ENCODE measurements around the gene PPP3CA.

The PPP3CA gene

DNA sequence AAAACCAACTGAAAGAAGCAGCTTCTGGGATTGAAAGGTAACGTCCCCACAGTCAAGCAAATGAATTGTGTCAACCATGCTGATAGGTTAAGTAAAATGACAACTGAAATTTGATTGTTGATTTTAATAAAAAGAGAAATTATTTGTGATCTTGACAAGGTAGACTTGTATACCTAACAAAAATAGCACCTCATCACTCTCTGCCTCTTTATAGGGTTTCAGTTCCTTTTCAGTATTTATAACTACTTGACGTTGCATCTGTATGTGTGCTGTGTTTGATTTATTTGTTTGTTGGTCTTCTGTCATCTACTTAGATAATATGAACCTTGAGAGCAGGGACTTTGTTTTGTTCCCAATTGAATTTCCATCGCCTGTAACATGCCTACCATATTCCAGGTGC is 7.9 kb upstream of the PPP3CA start:
- H3K27ac ChIP-seq: no peak overlapping the region
- H3K9ac ChIP-seq (ENCODE audit: insufficient read length): no peak overlapping the region
- no peak overlapping the region for H3K4me3 ChIP-seq
- H3K36me3 ChIP-seq (ENCODE audit: insufficient read depth, low read length): no peaks in the 10 kb centered on the region
- no peak for TF ChIP-seq POLR2AphosphoS5 (IDR thresholded peaks at IDR 0.05; ENCODE audit: borderline replicate concordance, low read depth, low read length)
- TF ChIP-seq FOXP2 (optimal IDR thresholded peaks at IDR 0.05; ENCODE audit: control extremely low read depth, extremely low read length, insufficient read depth): no peak
- no peak for TF ChIP-seq EZH2 (IDR thresholded peaks at IDR 0.05)
- no peak for DNase-seq (ENCODE audit: low read depth, low spot score)
- no peaks in the 10 kb centered on the region for H3K9me3 ChIP-seq (ENCODE audit: low read depth, low read length)

DNA sequence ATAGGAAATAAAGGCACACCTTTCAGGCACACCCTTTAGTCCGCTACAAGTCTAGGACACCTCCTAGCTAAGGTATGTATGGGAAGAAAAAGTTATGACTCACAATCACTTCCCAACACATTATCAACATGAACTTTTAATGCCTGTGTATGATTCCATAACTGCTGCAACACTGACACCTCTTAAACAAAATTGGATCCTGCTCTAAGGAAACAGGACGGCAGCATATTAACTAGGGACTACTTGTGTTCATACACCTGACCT is 2.4 kb upstream of the PPP3CA start:
- TF ChIP-seq EZH2 (IDR thresholded peaks at IDR 0.05) (no peak), FOXP2 (optimal IDR thresholded peaks at IDR 0.05; ENCODE audit: control extremely low read depth, extremely low read length, insufficient read depth) (no peak)
- Histone ChIP-seq H3K36me3 (ENCODE audit: insufficient read depth, low read length) (no peaks in the 10 kb centered on the region), H3K4me3 (no peak overlapping the region), H3K27ac (no peak overlapping the region), H3K9me3 (ENCODE audit: low read depth, low read length) (no peaks in the 10 kb centered on the region), H3K9ac (ENCODE audit: insufficient read length) (no peak overlapping the region)
- DNase-seq (ENCODE audit: low read depth, low spot score): no peak

DNA sequence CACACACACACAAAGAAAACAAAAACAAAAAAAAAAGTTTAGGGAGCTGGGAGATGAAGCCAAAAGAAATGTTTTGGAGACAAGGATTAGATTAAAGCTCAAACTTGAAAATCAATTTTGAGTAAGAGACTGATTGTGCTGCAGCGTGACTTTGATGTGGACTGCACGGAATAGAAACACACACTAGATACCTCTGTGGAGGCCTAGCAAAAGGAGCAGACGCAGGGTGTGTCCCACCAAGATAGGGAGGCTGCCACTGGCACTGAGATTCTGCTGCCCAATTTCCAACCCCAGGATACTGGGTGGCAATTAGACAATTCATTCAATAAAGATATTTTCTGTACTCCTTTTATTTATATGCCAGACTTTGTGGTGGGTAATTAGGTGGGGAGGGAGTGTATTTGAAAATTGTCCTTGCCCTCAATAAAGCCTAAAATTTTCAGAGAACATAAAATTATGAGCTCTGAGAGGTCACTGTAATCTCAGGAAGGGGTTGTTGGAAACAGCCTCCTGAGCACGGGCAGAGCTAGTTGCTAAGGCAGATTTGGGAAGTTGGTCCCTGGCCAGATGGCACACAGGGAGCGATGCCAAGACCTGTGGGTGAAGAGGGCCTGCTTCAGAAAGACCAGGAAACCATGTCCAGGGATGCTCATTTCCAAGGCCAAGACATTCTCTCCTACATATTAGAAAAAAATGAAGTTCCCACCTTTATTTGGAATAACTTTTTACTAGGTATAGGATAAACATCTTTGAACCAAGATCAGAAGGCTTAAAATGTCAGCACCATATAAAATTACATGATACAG is 1.9 kb upstream of the PPP3CA start:
- H3K36me3 ChIP-seq (ENCODE audit: insufficient read depth, low read length): no peaks in the 10 kb centered on the region
- no peak for TF ChIP-seq EZH2 (IDR thresholded peaks at IDR 0.05)
- TF ChIP-seq POLR2AphosphoS5 (IDR thresholded peaks at IDR 0.05; ENCODE audit: borderline replicate concordance, low read depth, low read length): no peak
- no peak for TF ChIP-seq FOXP2 (optimal IDR thresholded peaks at IDR 0.05; ENCODE audit: control extremely low read depth, extremely low read length, insufficient read depth)
- no peak overlapping the region for H3K27ac ChIP-seq
- no peak overlapping the region for H3K4me3 ChIP-seq
- H3K9me3 ChIP-seq (ENCODE audit: low read depth, low read length): no peaks in the 10 kb centered on the region
- no peak overlapping the region for H3K9ac ChIP-seq (ENCODE audit: insufficient read length)
- DNase-seq (ENCODE audit: low read depth, low spot score): no peak

DNA sequence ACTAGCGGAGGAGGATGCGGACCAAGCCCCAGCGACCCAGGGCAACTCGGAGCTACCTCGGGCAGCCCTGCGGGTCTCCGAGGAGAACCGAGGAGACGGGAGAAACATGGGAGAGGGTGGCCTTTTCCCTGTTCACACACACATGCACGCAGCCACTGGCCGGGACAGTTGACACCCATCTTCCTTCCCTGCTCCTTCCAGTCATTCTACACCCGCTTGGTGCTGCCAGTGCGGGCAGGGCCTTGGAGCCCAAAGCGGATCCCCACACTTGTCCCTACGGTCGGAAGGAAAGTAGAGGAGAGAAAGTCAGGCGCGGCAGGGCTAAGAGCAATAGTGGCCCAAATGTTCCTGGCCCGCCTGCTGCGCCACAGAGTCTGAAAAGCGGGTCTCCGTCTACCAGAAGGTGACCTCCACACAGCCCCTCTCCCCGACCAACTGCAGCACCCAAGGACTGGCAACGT is 1.1 kb upstream of the PPP3CA start:
- Histone ChIP-seq H3K4me3 (peak overlapping the region; percentile 99), H3K27ac (no peak overlapping the region), H3K9me3 (ENCODE audit: low read depth, low read length) (no peaks in the 10 kb centered on the region), H3K9ac (ENCODE audit: insufficient read length) (peak overlapping the region; percentile 71), H3K36me3 (ENCODE audit: insufficient read depth, low read length) (no peaks in the 10 kb centered on the region)
- no peak for DNase-seq (ENCODE audit: low read depth, low spot score)
- no peak for TF ChIP-seq POLR2AphosphoS5 (IDR thresholded peaks at IDR 0.05; ENCODE audit: borderline replicate concordance, low read depth, low read length)
- TF ChIP-seq FOXP2 (optimal IDR thresholded peaks at IDR 0.05; ENCODE audit: control extremely low read depth, extremely low read length, insufficient read depth): no peak
- no peak for TF ChIP-seq EZH2 (IDR thresholded peaks at IDR 0.05)

DNA sequence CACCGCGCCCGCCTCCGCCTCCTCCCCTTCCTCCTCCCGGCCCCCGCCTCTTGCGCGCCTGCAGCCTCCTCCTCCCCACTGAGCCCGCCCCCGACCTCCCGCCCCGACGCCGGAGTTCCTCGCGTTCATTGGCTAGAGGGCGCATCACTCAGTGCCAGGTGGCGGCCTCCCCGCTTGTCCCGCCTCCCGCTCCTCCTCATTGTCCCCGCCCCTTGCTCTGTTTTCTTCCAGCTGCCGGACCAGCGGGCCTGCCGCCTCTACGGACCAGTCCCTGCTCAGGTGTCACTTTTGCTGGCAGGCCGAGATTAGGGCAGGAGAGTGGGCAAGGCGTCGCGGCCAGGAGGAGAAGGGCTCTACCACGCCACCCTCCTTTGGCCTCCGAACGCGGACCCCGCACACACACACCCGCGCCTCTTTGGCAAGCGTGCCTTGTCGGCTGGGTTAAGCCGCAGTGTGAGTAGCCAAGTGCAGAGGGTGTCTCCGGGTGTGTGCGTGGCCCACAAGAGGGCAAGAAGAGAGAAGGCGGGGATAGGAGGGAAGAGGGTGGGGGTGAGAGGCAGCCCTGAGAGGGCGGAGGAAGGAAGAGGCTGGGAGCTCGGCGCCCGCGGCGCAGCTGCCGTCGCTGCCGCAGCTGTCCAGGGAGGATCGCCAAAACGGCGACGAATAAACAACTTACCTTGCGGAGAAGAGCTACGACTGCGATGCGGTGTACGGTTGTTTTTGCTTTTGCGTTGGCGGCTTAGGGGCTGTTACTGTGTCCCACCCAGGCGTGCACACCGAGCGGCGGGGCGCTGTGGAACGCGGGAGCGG is 436 bp upstream of the PPP3CA start:
- no peaks in the 10 kb centered on the region for H3K9me3 ChIP-seq (ENCODE audit: low read depth, low read length)
- H3K4me3 ChIP-seq: peak overlapping the region; percentile 99
- TF ChIP-seq POLR2AphosphoS5 (IDR thresholded peaks at IDR 0.05; ENCODE audit: borderline replicate concordance, low read depth, low read length) (peak; percentile 57; the same call in 1 of the 2 replicates), EZH2 (IDR thresholded peaks at IDR 0.05) (no peak)
- no peaks in the 10 kb centered on the region for H3K36me3 ChIP-seq (ENCODE audit: insufficient read depth, low read length)
- H3K27ac ChIP-seq: no peak overlapping the region
- H3K9ac ChIP-seq (ENCODE audit: insufficient read length): peak overlapping the region; percentile 71
- no peak for DNase-seq (ENCODE audit: low read depth, low spot score)

DNA sequence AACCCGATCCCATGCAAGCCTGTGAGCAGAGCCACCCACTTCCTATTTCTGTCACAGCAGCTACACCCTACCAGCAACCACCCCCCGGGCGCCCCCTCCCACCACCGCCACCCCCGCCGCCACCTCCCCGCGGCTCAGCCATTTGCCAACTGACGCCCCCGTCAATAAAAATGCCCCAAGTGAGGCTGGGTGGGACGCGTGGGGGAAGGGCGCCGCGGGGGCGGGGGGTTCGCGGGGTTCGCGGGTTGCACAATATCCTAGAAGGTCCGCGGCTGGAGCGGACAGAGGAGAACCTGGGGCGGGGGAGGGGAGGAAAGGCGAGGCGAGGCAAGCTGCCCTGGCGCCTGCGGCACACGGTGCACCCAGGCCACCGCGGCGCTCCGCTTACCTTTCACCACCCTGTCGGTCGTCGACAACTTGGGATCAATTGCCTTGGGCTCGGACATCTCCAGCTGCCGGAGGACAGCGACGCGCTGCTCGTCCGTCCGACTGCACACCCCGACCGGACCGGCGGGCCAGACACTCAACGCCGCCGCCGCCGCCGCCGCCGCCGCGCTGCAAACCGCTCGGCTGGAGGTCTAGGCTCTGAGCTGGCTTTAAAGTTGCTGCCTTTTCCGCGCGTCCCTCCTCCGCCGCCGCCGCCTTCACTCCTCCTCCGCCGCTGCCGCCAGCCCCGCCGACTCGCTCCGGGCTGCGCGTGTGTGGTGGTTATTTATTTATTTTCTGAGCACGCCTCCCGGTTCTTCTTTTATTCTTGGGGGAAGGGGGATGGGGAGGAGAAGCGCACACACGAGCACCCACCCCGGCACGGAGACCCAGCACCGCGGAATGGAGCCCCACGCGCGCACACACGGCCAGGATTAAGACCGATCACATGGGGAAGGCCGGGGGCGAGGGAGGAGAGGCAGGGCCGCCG is 717 bp downstream of the PPP3CA start:
- H3K36me3 ChIP-seq (ENCODE audit: insufficient read depth, low read length): no peaks in the 10 kb centered on the region
- no peak for TF ChIP-seq EZH2 (IDR thresholded peaks at IDR 0.05)
- peak; percentile 42; the same call in 1 of the 2 replicates for TF ChIP-seq POLR2AphosphoS5 (IDR thresholded peaks at IDR 0.05; ENCODE audit: borderline replicate concordance, low read depth, low read length)
- peak overlapping the region; percentile 99 for H3K4me3 ChIP-seq
- H3K9ac ChIP-seq (ENCODE audit: insufficient read length): peak overlapping the region; percentile 73
- H3K9me3 ChIP-seq (ENCODE audit: low read depth, low read length): no peaks in the 10 kb centered on the region
- no peak for DNase-seq (ENCODE audit: low read depth, low spot score)
- H3K27ac ChIP-seq: peak overlapping the region; percentile 52; the same call in 1 of the 2 replicates

DNA sequence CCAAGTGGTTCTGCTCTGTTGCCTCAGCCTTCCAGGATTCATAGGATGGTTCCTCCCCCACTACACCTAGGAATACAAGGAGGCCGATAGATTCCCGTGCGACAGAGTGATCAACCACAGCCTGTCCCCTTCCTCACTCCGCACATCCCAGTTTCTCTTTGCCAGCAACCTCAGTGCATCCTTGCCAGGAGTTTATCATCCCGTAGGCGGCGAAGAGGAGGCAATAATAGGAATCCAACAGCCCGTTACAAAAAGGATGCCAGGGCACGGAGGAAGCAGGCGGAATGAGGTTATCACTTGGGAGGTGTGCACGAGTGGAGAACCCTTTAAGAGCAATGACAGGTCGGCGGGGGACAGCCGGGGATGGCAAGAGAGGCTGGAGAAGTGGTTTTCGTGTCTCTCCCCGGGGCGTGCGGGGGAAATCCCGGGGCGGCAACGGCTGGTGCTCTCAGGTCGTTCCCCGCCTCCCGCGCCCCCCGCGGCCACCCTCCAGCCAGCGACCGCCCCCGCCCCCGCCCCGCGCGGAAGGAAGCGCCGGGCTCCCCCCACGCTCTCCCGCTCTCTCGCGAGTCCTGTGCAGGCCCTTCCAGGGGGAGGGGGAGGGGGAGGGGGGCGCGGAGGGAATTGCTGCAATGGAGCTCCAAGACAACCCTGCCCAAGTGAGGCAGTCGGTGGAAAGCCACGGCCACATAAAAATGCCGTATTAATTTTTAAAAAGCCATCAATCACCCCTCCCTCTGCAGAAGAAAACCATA is 1.6 kb downstream of the PPP3CA start:
- Histone ChIP-seq H3K9ac (ENCODE audit: insufficient read length) (peak overlapping the region; percentile 23), H3K9me3 (ENCODE audit: low read depth, low read length) (no peaks in the 10 kb centered on the region), H3K36me3 (ENCODE audit: insufficient read depth, low read length) (no peaks in the 10 kb centered on the region), H3K4me3 (peak overlapping the region; percentile 99), H3K27ac (0 out of 2 replicates have a peak overlapping the region, but pooled peaks have one; percentile 7)
- no peak for DNase-seq (ENCODE audit: low read depth, low spot score)
- no peak for TF ChIP-seq POLR2AphosphoS5 (IDR thresholded peaks at IDR 0.05; ENCODE audit: borderline replicate concordance, low read depth, low read length)
- no peak for TF ChIP-seq FOXP2 (optimal IDR thresholded peaks at IDR 0.05; ENCODE audit: control extremely low read depth, extremely low read length, insufficient read depth)
- no peak for TF ChIP-seq EZH2 (IDR thresholded peaks at IDR 0.05)

Measured in SK-N-MC (cell line).